Neural crest cell (in vitro differentiated cells): ENCODE measurements around the gene TAS2R8. TPM values are rescaled to one million over a fixed set of nuclear protein-coding genes. Genes with fewer than 3 reads are reported as not detected.

ENCODE experiments used
- DNase-seq: peaks from one replicate; pipeline ENCODE4 v3.0.0; 2021; ENCODE audit warnings: low read depth, mixed read lengths, low spot score
- H3K27ac Mint-ChIP-seq: one replicate; pipeline ENCODE4 v1.8.0; 2021; ENCODE audit warnings: mild to moderate bottlenecking, mixed read lengths; ENCODE audit not compliant: unreplicated experiment
- H3K27me3 Mint-ChIP-seq: 2 replicates; pipeline ENCODE4 v1.8.0; 2021; ENCODE audit warnings: low read depth, mild to moderate bottlenecking, mixed read lengths
- H3K36me3 Mint-ChIP-seq: 2 replicates; pipeline ENCODE4 v1.8.0; 2021; ENCODE audit warnings: low read depth, mild to moderate bottlenecking, mixed read lengths
- H3K4me1 Mint-ChIP-seq: 2 replicates; pipeline ENCODE4 v1.8.0; 2021; ENCODE audit warnings: mixed read lengths
- H3K4me3 Mint-ChIP-seq: one replicate; pipeline ENCODE4 v1.8.0; 2021; ENCODE audit warnings: mild to moderate bottlenecking, mixed read lengths
- H3K9me3 Mint-ChIP-seq: 2 replicates; pipeline ENCODE4 v1.8.0; 2021; ENCODE audit warnings: mixed read lengths
- total RNA-seq: library from RNA; stranded (reverse); gene quantifications from 2 replicates; pipeline ENCODE4 v1.2.1, GENCODE V29; 2021
- TF ChIP-seq, protein P1 (sequence below): fragments of 200-600 bp; sonication (generic); conservative IDR thresholded peaks from 2 replicates; pipeline ENCODE4 v1.5.0; 2021; ENCODE audit warnings: antibody characterized with exemption, mild to moderate bottlenecking

Gene TAS2R8
- total RNA-seq, 1 donor from 2014 or later: not detected

DNA sequence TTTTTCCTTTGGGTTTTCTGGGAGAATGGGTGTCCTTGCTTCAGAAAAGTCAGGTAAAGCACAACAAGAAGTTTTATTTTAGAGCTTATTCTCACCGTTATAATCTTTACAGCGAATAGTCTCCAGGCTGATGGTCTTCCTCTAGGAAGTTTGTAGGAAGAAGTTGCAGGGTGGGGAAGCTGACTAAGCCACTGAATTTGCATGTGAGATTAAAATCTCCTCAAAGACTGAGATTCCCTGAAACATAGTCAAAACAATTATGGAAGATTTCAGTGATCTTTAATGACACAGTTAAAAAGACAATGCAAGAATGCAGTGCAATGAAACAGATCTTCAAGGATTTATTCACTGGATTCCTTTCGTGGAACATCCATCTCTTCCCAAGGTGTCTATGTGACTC, 17.9 kb upstream of the TAS2R8 start:
- no peak overlapping the region for H3K4me3 Mint-ChIP-seq
- no peaks in the 10 kb centered on the region for H3K4me1 Mint-ChIP-seq
- H3K27ac Mint-ChIP-seq: no peak overlapping the region
- H3K9me3 Mint-ChIP-seq: no peaks in the 10 kb centered on the region
- TF ChIP-seq, protein P1, sequence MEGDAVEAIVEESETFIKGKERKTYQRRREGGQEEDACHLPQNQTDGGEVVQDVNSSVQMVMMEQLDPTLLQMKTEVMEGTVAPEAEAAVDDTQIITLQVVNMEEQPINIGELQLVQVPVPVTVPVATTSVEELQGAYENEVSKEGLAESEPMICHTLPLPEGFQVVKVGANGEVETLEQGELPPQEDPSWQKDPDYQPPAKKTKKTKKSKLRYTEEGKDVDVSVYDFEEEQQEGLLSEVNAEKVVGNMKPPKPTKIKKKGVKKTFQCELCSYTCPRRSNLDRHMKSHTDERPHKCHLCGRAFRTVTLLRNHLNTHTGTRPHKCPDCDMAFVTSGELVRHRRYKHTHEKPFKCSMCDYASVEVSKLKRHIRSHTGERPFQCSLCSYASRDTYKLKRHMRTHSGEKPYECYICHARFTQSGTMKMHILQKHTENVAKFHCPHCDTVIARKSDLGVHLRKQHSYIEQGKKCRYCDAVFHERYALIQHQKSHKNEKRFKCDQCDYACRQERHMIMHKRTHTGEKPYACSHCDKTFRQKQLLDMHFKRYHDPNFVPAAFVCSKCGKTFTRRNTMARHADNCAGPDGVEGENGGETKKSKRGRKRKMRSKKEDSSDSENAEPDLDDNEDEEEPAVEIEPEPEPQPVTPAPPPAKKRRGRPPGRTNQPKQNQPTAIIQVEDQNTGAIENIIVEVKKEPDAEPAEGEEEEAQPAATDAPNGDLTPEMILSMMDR: no peak
- H3K27me3 Mint-ChIP-seq: no peaks in the 10 kb centered on the region
- H3K36me3 Mint-ChIP-seq: no peaks in the 10 kb centered on the region
- DNase-seq: no peak

GRCh38 chr12:10811883-10812536, 4.9 kb upstream of the TAS2R8 start:
- TF ChIP-seq, protein P1: no peak
- H3K27ac Mint-ChIP-seq: no peak overlapping the region
- H3K4me1 Mint-ChIP-seq: peaks cover 8% of the 10 kb centered on the region

DNA sequence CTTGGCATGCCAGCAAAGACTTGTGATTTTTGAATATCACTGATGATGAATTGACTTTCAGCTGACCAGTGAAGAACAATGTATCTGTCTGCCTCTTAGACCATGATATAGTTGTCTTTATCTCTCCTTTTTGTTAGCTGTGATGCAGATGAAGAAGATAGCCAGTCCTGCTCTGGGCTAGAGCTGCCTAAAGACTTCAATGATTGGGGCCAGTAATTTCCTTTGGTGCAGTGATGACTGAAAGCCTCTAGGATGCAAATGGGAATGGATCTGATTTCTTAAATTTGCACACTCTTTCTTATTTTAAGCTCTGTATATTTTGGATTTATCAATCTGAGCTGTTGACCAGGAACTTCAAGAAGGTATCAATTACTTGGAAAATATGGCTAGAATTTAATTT, 3.0 kb upstream of the TAS2R8 start, which contains the start of gene TAS2R9:
Gene TAS2R9, minus strand, starts transcription at position 101 of the 400 bp plus-strand sequence. Its CDS starts 93 bp downstream, at position 8.
- H3K4me3 Mint-ChIP-seq: no peak within 1 kb of the TSS
- H3K4me1 Mint-ChIP-seq: peaks cover 8% of the 10 kb centered on the region
- H3K27ac Mint-ChIP-seq: no peak within 1 kb of the TSS
- no peaks in the 10 kb centered on the region for H3K9me3 Mint-ChIP-seq
- no peaks in the 10 kb centered on the region for H3K27me3 Mint-ChIP-seq
- TF ChIP-seq, protein P1: no peak
- H3K36me3 Mint-ChIP-seq: no peaks in the 10 kb centered on the region
- DNase-seq: no peak

More at GRCh38 chr12:10811883-10812536, 4.9 kb upstream of the TAS2R8 start:
- Mint-ChIP-seq H3K4me3 (no peak overlapping the region), H3K27me3 (no peaks in the 10 kb centered on the region), H3K9me3 (no peaks in the 10 kb centered on the region), H3K36me3 (peaks cover 3% of the 10 kb centered on the region)
- no peak for DNase-seq

DNA sequence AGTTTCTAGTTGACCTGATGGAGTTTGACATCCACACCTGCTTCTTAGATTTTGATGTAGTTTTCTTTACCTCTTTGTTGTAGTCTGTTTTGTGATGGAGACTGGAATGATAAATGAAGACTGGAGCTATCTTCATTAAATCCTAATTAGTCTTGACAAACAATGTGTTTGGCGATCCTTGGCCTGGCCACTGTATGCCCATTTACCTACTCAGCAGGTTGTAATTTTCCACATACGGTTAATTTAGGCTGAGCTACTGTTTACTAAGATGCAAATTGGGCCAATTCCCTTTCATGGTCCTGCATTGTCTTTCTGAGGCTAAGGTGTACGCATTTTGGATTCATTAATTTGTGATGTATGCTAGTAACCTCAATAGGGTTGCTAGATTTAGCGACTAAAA, 4.5 kb downstream of the TAS2R8 start, which contains the start of gene TAS2R7:
Gene TAS2R7, minus strand, starts transcription at position 41 of the 400 bp plus-strand sequence. CDS start 57 bp downstream, outside the sequence.
- TF ChIP-seq, protein P1: no peak
- no peaks in the 10 kb centered on the region for H3K36me3 Mint-ChIP-seq
- H3K27me3 Mint-ChIP-seq: peaks cover 2% of the 10 kb centered on the region
- H3K27ac Mint-ChIP-seq: no peak within 1 kb of the TSS
- no peak for DNase-seq
- no peaks in the 10 kb centered on the region for H3K4me1 Mint-ChIP-seq
- H3K4me3 Mint-ChIP-seq: no peak within 1 kb of the TSS
- H3K9me3 Mint-ChIP-seq: no peaks in the 10 kb centered on the region

GRCh38 chr12:10801741-10802140, 5.3 kb downstream of the TAS2R8 start:
- Mint-ChIP-seq H3K27me3 (peaks cover 2% of the 10 kb centered on the region), H3K27ac (no peak overlapping the region), H3K4me1 (no peaks in the 10 kb centered on the region), H3K9me3 (no peaks in the 10 kb centered on the region), H3K4me3 (no peak overlapping the region), H3K36me3 (no peaks in the 10 kb centered on the region)
- no peak for DNase-seq
- TF ChIP-seq, protein P1: no peak
